Measurements from ENCODE around the gene RAPSN.

Gene RAPSN

GRCh38 chr11:47431356-47432083 is 17.4 kb downstream of the RAPSN start:
- DNase-seq: no peak

DNA sequence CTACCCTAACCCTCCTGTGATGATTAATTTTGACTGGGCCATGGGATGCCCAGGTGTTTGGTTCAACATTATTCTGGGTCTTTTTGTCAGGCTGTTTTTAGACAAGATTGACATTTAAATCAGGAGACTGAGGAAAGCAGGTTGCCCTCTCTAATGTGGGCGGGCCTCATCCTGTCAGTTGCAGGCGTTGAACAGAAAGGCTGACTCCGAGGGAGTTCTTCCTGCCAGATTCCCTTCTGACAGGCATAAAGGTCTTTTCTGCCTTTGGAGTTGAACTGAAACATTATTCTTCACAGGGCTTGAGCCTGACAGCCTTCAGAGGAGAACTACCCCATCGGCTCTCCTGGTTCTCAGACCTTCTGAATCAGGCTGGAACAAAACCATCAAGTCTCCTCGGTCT is 18.4 kb downstream of the RAPSN start:
- no peak for DNase-seq

DNA sequence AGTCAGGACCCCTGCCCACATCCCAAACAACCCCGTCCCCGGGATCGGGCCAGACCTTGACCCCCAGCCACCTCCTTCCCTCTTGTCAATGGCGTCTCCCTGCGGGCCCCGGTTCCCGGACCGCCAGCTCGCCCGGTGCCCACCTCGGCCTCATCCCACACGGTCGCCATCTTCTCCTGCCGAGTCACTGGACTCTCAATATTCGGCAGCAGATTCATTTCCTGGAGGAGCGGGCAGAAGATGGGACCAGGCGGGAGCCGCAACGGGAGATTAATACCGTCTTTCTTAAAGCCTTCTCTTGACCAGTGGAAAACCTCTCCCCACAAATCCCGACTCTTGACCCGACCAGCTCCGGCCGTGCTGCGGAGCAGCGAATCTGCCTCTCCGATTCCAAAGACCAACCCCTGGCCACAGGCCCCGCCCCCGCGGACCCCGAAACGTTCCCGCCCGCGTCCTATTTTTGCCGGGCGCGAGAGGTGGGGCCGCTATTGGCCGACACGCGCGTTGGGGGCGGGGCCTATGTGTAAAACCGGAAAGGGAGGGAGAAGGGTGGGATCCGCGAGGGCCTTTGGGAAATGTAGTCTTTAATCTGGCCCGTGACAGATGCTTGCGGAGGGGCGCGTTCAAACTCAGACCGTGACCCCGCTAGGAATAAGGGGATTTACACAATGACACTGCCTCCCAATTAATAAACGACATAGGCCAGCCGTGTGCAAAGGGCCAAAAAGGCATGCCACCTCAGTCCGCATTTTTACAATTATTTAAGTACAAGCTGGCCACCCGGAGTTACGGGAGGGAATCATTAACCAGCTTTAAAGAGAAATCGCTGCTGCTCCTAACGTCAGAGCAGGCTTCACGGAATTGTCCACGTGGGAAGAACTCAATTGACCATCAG is 22.6 kb downstream of the RAPSN start, which contains the start of gene PSMC3:
PSMC3 (minus strand) TSS at position 378 of the 895 bp plus-strand sequence; CDS start at position 218, 160 bp downstream.
- DNase-seq: peak; percentile 99

DNA sequence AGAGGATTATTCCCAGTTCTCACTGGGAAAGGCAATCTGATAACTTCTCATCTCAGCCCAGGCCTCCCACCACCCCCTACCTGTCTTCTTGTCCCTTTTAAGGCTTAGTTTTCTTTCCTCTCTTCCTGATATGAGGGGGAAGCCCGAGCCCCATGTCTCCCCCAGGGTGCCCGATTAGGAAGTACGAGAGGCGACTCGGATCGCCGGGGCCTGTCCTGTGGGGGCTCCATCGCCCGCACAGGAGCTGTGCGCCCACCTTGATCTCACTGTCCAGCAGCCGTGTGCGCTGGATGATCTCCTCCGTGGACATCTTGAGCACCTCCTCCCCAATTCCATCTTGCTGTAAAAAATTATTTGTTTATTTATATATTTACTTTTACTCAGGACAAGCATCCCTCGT is 23.3 kb downstream of the RAPSN start:
- no peak for DNase-seq

DNA sequence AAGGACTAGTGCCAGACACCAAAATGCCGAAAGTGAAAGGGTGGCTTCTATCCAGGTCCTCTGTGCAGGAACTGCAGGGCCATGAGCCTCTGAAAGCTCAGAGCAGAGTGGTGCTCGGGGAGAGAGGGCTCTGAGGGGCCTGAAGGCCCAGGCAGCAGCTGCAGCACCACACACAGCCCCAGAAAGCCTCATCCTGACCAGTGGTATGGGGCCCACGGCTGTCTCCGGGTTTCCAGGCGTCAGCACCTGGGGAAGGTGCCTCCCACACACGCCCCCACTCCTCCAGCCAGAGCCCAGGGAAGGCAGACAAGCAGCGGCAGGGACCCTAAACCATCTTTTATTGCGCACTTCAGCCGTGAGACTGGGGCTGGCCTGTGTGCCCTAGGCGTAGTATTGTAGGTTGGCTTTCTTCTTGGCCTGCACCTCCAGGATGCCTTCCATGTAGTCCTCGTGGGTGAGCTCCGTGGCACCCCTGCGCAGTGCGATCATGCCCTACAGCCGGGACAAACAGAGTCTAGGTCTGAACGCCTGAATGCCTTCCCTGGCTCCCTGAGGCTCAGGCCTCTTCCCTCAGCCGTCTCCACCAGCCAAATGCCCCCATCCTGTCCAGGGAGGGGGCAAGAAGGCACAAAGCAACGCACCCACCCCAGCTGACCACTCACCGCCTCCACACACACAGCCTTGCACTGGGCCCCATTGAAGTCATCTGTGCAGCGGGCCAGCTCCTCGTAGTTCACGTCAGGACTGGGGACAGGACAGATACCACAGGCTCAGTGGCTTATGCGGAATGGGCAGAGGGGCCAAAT is 30.3 kb downstream of the RAPSN start:
- DNase-seq: no peak

DNA sequence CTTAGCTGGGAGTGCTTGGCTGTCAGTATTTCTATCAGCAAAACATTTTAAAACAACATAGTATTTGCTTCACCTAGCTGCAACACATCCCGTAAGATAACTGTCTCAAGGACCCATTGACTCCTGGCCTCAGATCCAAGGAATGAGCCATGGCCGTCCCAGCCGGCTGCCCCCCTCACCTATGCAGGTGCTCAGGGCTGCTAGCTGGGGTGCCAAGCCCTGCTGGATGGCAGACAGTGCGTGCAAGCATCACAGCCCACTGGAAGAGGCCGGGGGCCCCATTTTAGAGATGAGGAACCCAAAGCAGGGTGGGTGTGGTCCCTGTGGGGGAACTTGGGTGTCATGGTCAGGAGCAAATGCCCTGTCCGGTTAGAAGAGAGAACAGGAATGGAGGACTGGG is 31.2 kb downstream of the RAPSN start:
- no peak for DNase-seq

- no peak for DNase-seq
These were observed 32.9 kb downstream of the RAPSN start for GRCh38 chr11:47415949-47416472.

- no peak for DNase-seq
These were observed 33.7 kb downstream of the RAPSN start for GRCh38 chr11:47415091-47415854.

GRCh38 chr11:47414685-47415070 is 34.3 kb downstream of the RAPSN start:
- DNase-seq: no peak

- DNase-seq: no peak
These were observed 34.8 kb downstream of the RAPSN start for GRCh38 chr11:47413908-47414684.

DNA sequence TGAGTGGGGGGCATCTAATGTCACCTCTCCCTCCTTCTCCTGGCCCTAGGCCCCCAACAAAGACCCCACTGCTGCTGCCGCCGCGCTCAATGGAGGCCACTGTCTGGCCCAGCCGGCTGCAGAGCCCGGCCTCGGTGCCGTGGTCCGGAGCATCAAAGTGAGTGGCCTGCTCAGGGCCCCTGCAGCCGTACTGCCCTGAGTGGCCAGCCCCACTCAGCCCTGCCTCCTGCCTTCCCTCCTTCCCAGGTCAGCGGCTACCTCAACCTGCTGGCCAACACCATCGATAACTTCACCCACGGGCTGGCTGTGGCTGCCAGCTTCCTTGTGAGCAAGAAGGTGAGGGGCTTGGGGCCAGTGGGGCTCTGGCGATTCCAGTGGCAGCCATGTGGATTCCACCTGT is 35.6 kb downstream of the RAPSN start:
- no peak for DNase-seq

DNA sequence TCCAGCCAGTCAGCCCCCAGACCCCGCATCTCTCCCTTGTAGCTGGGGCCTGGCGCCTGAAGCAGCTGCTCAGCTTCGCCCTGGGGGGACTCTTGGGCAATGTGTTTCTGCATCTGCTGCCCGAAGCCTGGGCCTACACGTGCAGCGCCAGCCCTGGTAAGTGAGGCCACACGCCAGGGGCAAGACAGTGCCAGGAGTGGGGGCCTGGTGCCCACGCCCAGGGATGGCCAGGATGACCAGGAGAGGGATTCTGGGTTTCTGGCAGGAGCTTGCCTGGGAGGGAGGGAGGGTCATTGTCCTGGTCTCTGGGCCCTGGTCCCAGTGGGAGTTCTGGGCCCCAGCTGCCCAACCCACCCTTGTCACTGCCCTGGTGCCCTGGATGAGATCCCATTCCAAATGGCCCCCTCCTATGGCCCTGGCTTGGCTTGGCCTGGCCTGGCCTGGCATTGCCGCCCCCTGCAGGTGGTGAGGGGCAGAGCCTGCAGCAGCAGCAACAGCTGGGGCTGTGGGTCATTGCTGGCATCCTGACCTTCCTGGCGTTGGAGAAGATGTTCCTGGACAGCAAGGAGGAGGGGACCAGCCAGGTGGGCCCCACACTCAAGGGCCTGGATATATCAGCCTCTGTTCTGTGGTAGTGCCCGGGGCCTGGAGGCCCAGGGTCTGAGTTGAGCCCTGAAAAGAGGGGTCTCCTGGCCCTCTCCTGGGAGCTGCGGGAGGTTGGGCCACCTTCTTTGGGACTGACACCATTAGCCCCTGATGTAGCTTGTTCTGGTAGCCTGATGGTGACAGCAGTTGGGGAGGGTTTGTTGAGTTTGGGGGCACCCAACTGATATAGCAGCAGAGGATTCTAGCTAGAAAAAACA is 36.8 kb downstream of the RAPSN start:
- DNase-seq: peak; percentile 70

DNA sequence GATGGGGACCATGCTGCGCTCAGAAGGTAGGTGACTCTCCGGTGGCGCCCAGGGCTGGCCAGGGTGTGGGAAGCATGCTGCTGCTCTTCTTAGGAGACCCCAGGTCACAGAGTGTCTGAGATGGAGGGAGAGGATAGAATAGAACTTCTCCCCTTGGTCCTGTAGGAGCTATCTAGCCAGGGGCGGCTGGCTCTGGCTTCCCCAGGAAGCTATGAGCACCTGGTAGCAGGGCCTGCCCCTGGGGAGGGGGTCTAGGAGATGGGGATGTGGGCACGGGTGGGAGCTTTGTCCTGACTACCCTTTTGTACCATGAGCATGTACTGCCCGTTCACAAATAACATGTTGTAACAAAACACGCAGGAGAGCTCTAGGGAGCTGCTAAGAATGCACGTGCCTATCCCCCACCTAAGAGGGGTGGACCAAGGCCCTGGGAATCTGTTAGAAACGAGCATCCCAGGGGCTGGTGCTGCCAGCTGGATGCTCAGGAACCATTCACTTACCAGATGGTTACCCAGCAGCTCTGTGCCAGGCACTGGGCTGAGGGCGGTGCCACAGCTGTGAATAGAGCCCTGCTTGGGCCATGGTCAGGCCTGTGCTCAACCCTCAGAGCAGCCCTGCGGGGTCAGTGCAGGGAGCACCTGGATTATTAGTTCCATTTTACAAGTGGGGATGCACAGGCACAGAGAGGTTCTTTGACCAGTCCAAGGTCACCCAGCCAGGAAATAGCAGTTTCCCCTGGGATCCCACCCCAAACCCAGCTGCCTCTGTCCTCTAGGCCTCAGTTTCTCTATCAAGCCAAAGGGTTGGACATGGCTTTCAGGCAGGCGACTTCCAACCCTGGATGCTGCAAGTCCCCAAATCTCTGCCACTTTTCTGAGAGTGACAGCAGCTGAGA is 38.3 kb downstream of the RAPSN start:
- no peak for DNase-seq

DNA sequence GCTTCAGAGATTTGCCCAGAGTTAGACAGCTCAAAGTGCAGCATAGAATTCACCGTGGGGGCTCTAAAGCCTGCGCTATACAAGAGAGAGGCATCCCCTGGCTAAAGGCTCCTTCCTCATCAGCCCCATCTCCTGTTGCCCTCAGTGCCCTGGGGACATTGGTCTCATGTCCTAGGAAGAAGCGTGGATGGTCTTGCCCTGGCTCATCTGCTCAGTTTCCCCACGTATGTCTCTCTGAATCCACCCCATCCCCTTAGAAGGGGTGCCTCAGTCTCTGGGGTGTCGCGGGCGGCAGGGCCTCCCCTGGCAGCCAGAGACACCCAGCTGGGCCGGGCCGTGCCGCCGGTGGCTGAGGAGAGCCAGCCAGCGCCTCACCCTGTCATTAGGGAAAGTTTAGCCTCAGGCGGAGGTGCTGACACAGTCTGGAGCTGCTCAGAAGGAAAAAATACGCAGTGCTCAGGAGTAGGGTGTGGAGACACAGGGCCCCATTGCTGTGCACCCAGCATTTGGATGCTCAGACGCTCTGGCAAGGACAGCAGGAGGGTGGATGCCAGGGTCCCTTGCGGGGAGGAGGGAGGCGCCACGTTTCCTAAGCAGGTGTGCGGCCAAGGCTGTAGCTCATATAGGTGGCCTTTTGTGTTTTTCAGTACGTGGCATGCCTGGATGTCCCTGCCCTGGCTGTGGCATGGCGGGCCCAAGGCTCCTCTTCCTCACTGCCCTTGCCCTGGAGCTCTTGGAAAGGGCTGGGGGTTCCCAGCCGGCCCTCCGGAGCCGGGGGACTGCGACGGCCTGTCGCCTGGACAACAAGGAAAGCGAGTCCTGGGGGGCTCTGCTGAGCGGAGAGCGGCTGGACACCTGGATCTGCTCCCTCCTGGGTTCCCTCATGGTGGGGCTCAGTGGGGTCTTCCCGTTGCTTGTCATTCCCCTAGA is 39.2 kb downstream of the RAPSN start:
- DNase-seq: no peak

DNA sequence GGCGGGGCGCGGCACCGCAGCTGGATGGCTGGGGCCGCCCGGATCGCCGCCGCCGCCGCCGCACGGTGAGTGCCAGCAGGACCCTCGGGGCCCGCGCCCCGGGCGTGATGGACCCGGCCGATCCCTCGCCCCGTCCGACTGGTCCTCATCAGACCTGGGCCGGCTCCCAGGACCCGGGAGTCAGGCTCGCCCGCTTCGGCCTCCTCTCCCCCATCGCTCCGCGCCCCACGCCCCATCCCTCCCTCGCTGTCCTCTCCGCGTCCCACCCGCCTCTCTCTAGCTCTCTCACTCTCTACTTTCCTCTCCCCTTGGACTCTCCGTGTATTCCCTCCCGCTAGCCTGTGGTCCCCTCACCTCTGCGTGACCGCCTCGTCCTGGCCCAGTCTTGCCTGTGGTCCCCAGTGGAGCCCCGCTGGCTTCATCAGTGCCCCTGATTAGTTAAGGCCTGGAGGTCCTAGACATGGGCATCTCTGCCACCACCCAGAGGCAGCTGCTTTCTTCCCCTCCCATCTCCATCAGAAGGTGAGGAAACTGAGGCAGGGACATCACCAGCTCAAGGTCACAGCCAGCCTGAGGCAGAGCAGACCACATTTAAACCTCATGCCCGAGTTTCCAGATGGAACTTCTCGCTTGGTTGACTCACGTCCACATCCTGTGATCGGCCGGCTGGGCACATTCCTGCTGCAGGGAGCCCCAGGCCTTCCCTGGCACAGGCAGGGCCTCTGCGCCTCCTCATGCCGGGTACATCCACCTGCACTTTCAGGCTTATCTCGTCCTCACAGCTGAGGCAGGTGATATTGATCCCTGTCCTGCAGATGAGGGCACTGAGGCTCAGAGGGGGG is 40.1 kb downstream of the RAPSN start:
- DNase-seq: no peak

GRCh38 chr11:47407746-47408590 is 41.0 kb downstream of the RAPSN start, which contains the start of gene SLC39A13:
Gene SLC39A13 (plus strand): TSS chr11:47408590. CDS start chr11:47410095, 1,505 bp downstream.
- DNase-seq: peak; percentile 92

Data from CD4-positive, alpha-beta T cell treated with Interleukin-6 for 4 hours (primary cell).